RWPE1 (cell line): ENCODE results near the gene FOXM1.
"Not testable (repeated sequence)": the region's sequence is repeated elsewhere in the genome, so short reads cannot be mapped to it uniquely, and the experiment has no call there.

Experiments used
- CTCF ChIA-PET: fragments of 350-600 bp; sonication (Branson Sonifier 250); formaldehyde crosslinking; extraction: SDS; loops from one replicate; lab custom pipeline; 2021; lab: Yijun Ruan, JAX
- POLR2A ChIA-PET: fragments of 400-600 bp; formaldehyde crosslinking; extraction: SDS; loops from one replicate; lab custom pipeline; 2020; ENCODE audit warnings: antibody characterized with exemption; ENCODE audit not compliant: low non-redundant PET; lab: Yijun Ruan, JAX
- DNase-seq: peaks from one replicate; pipeline ENCODE4 v3.0.0; 2012; ENCODE audit warnings: low spot score
- H3K27ac ChIP-seq: fragments of 450-650 bp; 2 replicates; pipeline ENCODE4 v1.5.1; 2017
- TF ChIP-seq, protein P1 (sequence below): fragments of 450-650 bp; conservative IDR thresholded peaks from 2 replicates; pipeline ENCODE4 v1.5.1; 2017; ENCODE audit warnings: low read depth, mild to moderate bottlenecking

FOXM1 gene

DNA sequence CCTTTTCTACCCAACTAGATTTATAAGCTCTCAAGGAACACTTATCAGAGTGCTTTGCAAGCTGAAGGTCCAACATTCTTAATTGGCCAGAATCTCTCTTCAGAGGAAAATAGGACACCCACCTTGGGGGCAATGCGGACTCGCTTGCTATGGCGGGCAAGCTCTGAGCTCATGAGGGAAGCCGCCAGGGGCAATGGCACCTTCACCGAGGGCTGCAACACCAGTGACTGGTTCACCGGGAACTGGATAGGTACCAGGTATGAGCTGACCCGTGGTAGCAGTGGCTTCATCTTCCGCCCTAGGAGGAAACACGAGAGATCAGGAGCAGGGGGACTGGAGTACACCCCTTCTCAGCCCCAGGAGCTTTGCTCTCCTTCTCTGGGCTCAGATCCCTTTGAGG is 12.8 kb downstream of the FOXM1 start:
- no peak overlapping the region for H3K27ac ChIP-seq
- DNase-seq: no peak
- POLR2A ChIA-PET: no interaction called here
- TF ChIP-seq, protein P1, sequence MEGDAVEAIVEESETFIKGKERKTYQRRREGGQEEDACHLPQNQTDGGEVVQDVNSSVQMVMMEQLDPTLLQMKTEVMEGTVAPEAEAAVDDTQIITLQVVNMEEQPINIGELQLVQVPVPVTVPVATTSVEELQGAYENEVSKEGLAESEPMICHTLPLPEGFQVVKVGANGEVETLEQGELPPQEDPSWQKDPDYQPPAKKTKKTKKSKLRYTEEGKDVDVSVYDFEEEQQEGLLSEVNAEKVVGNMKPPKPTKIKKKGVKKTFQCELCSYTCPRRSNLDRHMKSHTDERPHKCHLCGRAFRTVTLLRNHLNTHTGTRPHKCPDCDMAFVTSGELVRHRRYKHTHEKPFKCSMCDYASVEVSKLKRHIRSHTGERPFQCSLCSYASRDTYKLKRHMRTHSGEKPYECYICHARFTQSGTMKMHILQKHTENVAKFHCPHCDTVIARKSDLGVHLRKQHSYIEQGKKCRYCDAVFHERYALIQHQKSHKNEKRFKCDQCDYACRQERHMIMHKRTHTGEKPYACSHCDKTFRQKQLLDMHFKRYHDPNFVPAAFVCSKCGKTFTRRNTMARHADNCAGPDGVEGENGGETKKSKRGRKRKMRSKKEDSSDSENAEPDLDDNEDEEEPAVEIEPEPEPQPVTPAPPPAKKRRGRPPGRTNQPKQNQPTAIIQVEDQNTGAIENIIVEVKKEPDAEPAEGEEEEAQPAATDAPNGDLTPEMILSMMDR: no peak
- CTCF ChIA-PET: interaction anchor here (0.5 to 1.8 kb wide), 5 partner anchors 10 to 1238 kb away, joined by 3 to 13 read pairs (median 6); no protein-coding TSS in a partner anchor

DNA sequence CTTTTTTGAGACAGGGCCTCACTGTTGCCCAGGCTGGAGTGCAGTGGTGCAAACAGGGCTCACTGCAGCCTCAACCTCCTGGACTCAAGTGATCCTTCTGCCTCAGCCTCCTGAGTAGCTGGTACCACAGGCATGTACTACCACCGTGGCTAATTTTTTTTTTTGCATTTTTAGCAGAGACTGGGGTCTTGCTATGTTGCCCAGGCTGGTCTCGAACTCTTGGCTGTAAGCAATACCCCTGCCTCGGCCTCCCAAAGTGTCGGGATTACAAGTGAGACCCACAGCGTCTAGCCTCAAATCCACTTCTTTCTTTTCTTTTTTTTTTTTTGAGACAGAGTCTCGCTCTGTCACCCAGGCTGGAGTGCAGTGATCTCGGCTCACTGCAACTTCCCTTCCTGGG is 13.6 kb downstream of the FOXM1 start:
- CTCF ChIA-PET: interaction anchor here (1.8 kb wide), 1 partner anchor 10 kb away, joined by 13 read pairs; no protein-coding TSS in a partner anchor
- POLR2A ChIA-PET, DNase-seq, H3K27ac ChIP-seq: not testable (repeated sequence)

DNA sequence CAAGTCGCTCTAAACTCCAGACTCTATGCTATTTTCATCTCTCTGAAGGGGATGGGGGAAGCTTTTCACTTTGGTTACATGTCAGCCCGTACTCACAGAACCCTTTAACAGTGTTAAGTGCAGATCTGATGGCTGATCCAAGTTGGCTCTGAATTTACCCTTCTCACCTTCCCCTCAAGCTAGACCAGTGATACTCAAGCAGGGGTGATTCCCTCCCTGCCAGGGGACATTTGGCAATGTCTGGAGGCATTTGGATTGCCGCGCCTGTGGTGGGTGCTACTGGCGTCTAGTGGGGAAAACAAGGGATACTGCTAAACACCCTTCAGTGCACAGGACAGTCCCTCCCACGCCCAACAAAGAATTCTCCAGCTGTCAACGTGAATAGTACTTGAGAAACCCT is 14.1 kb downstream of the FOXM1 start:
- no peak for DNase-seq
- ChIA-PET POLR2A (no interaction called here), CTCF (interaction anchor here (1.8 kb wide), 1 partner anchor 9 kb away, joined by 13 read pairs; no protein-coding TSS in a partner anchor)
- no peak overlapping the region for H3K27ac ChIP-seq
- TF ChIP-seq, protein P1: no peak

DNA sequence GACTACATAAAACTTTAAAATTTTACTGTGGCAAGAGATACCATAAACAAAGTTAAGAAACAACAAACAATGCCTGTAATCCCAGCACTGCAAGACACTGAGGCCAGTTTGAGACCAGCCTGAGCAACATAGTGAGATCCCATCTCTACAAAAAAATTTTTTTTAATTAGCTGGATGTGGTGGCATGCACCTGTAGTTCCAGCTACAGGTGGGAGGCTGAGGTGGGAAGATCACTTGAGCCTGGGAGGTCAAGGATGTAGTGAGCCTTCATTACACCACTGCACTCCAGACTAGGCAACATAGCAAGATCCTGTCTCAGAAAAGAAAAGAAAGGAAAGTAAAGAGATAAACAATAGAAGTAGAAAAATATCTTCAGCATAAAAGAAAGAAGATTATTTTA is 16.8 kb downstream of the FOXM1 start:
- DNase-seq: no peak
- no peak overlapping the region for H3K27ac ChIP-seq
- TF ChIP-seq, protein P1: no peak
- ChIA-PET CTCF (interaction anchor here (0.6 kb wide), 1 partner anchor 1187 kb away, joined by 3 read pairs; no protein-coding TSS in a partner anchor), POLR2A (no interaction called here)

DNA sequence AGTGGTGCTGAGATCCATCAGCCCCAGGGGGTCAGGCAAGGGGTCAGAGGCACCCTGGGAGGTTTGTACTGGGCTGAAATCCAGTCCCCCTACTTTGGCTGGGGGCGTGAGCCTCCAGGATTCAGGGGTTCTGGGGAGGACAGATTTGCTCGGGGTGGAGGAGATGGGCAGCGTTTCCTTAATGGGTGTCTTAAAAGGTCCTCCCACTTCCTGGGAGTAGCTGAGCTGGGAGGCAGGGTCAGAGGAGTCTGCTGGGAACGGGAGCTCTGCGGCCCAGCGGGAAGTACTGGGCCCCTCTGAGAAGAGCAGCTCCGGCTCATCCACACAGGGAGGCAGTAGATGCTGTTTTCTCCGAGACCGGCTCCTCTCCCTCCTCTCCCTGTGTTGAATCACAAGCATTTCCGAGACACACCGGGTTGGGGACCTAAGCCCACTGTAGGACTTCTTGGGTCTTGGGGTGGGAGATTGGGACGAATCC is 18.0 kb downstream of the FOXM1 start:
- TF ChIP-seq, protein P1: no peak
- no peak overlapping the region for H3K27ac ChIP-seq
- ChIA-PET CTCF (no interaction called here), POLR2A (no interaction called here)
- DNase-seq: no peak

DNA sequence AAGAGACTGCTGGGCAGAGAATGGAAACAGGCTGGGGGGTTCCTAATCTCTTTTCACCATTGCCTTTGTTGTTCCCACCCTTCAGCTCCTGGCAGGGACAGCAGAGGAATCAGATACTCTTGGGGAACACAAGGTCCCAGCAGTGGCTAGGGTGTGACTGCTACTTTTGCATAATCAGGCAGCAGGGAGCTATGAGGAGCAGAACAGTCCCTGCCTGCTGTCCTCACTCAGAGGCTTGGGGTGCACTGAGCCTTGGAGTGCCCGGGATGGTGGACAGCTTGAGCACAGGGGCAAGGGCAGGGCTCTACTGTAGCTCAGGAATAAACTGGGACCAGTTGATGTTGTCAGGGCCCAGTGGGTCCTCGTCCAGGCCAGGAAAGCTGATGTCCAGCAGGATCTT is 18.6 kb downstream of the FOXM1 start:
- TF ChIP-seq, protein P1: no peak
- no peak overlapping the region; the same call in 1 of the 2 replicates for H3K27ac ChIP-seq
- CTCF ChIA-PET: no interaction called here
- DNase-seq: no peak
- POLR2A ChIA-PET: interaction anchor here (0.7 kb wide), 2 partner anchors 9 to 130 kb away, joined by 3 read pairs; no protein-coding TSS in a partner anchor

DNA sequence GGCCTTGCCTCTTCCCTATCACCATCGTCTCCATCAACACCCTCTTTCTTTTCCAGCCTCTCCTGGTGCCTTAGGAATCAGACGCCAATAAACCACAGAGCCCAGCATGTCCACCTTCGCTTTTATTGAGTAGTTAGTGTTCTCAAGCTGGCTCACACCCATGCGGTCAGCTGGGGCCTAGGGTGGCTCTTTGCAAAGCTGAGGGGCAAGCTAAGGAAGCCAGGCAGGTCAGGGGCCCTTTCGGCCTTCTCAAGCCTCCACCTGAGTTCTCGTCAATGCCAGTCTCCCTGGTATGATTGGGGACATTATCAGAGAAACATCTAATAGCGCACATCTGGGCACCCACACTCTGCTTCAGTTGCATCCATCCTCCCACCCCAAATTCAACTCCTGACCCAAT is 19.4 kb downstream of the FOXM1 start:
- H3K27ac ChIP-seq: no peak overlapping the region
- no peak for DNase-seq
- ChIA-PET POLR2A (interaction anchor here (0.7 kb wide), 2 partner anchors 9 to 131 kb away, joined by 3 read pairs; no protein-coding TSS in a partner anchor), CTCF (no interaction called here)
- TF ChIP-seq, protein P1: no peak
